OCI-LY7 (cell line): ENCODE results near the gene SCGB1C1. TPM values are rescaled to one million over a fixed set of nuclear protein-coding genes. Genes with fewer than 3 reads are reported as not detected.

Experiments
- BruUV-seq: library from RNA; stranded (reverse); fragments of 400-500 nt; replicated peaks from 2 replicates; lab custom pipeline; 2021; lab: Mats Ljungman, UMichigan
- CTCF ChIA-PET: fragments of 300-600 bp; sonication (Branson Sonifier 250); formaldehyde crosslinking; loops from one replicate; lab custom pipeline; 2022; ENCODE audit warnings: antibody characterized with exemption; ENCODE audit not compliant: unreplicated experiment; lab: Charles Lee
- POLR2A ChIA-PET: fragments of 300-600 bp; sonication (Branson Sonifier 250); formaldehyde crosslinking; loops from one replicate; lab custom pipeline; 2022; ENCODE audit warnings: antibody characterized with exemption; lab: Charles Lee
- DNase-seq: peaks from one replicate; pipeline ENCODE4 v3.0.0-alpha.2; 2015; ENCODE audit warnings: low spot score
- H2AFZ ChIP-seq: fragments of 200-600 bp; sonication (generic), shearing (Covaris generic); 2 replicates; pipeline ENCODE4 v1.6.1; 2014; ENCODE audit warnings: mild to moderate bottlenecking, antibody characterized with exemption, low read length, moderate library complexity
- H3K27ac ChIP-seq: fragments of 200-600 bp; sonication (generic); 2 replicates; pipeline ENCODE4 v1.5.1; 2014; ENCODE audit warnings: mixed run types, low read depth, mild to moderate bottlenecking, moderate library complexity, low read length, inconsistent platforms; ENCODE audit not compliant: poor library complexity, severe bottlenecking
- H3K36me3 ChIP-seq: fragments of 200-600 bp; sonication (generic); 2 replicates; pipeline ENCODE4 v1.6.1; 2014; ENCODE audit warnings: mild to moderate bottlenecking, antibody characterized with exemption, low read length, moderate library complexity, mixed read lengths; ENCODE audit not compliant: insufficient read depth
- H3K4me1 ChIP-seq: fragments of 200-600 bp; sonication (generic); 2 replicates; pipeline ENCODE4 v1.5.1; 2014; ENCODE audit warnings: mild to moderate bottlenecking, low read length; ENCODE audit not compliant: insufficient read depth, poor library complexity, severe bottlenecking
- H3K4me2 ChIP-seq: fragments of 200-600 bp; sonication (generic); 2 replicates; pipeline ENCODE4 v1.6.1; 2014; ENCODE audit warnings: mild to moderate bottlenecking, low read length
- H3K4me3 ChIP-seq: fragments of 200-600 bp; sonication (generic); 2 replicates; pipeline ENCODE4 v1.5.1; 2014; ENCODE audit warnings: mild to moderate bottlenecking, low read depth, low read length; ENCODE audit not compliant: poor library complexity, severe bottlenecking
- H3K79me2 ChIP-seq: fragments of 200-600 bp; sonication (generic); 2 replicates; pipeline ENCODE4 v1.6.1; 2016; ENCODE audit warnings: low read depth, mild to moderate bottlenecking, low read length, moderate library complexity, mixed read lengths; ENCODE audit not compliant: insufficient read depth
- H3K9me2 ChIP-seq: fragments of 200-600 bp; sonication (generic); 2 replicates; pipeline ENCODE4 v1.6.1; 2016; ENCODE audit warnings: mild to moderate bottlenecking, low read length, mixed read lengths; ENCODE audit not compliant: insufficient read depth
- H3K9me3 ChIP-seq: fragments of 200-600 bp; sonication (generic); 2 replicates; pipeline ENCODE4 v1.6.1; 2014; ENCODE audit warnings: mild to moderate bottlenecking, mixed run types, low read length, mixed read lengths
- H4K20me1 ChIP-seq: fragments of 200-600 bp; sonication (generic); 2 replicates; pipeline ENCODE4 v1.6.1; 2014; ENCODE audit warnings: mild to moderate bottlenecking, antibody characterized with exemption, low read length, moderate library complexity, mixed read lengths; ENCODE audit not compliant: insufficient read depth
- EZH2phosphoT487 ChIP-seq: fragments of 200-600 bp; sonication (generic); IDR thresholded peaks from 2 replicates; pipeline ENCODE4 v1.6.1; 2018; ENCODE audit warnings: low read depth, borderline replicate concordance, mild to moderate bottlenecking, mixed run types, antibody characterized with exemption, low read length, moderate library complexity, mixed read lengths
- intact Hi-C: fragments of 100-400 bp; cut with micrococcal nuclease; formaldehyde crosslinking; loops from one replicate; pipeline ENCODE4 v1.10.0; 2022; ENCODE audit not compliant: unreplicated experiment
- total RNA-seq, 2 experiments: library from RNA; depleted of rRNA in 1 of 2; stranded (reverse); fragments of >200 nt in 1 of 2; shearing (Covaris generic) in 1 of 2; gene quantifications; 2 replicates each; pipeline ENCODE4 v1.2.3, GENCODE V29; 2014 to 2022
- TF ChIP-seq, protein P1 (sequence below): fragments of 200-600 bp; sonication (generic); conservative IDR thresholded peaks from 2 replicates; pipeline ENCODE4 v1.5.1; 2014; ENCODE audit warnings: mild to moderate bottlenecking, antibody characterized with exemption, low read length, moderate library complexity, mixed read lengths

Gene SCGB1C1
- total RNA-seq, 2 experiments from 2014 or later, result not detected

DNA sequence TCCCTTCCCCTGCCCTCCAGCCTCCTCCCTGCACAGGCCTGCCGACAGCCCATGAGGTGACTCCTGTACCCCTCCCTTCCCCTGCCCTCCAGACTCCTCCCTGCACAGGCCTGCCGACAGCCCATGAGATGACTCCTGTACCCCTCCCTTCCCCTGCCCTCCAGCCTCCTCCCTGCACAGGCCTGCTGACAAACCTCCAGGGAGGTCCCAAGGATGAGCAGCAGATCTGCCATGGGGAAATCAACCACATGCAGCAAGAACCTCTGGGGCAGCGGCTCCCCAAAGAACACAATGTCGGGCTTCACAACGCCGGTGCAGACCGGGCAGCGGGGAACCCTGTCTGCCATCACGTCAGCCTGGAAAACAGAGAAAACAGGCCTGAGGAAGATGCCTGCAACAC, 31.0 kb downstream of the SCGB1C1 start:
- intact Hi-C loops, result loop anchor here (1.0 kb wide), 1 partner anchor 15 kb away; no protein-coding TSS in a partner anchor
- BruUV-seq, result no TSS peak
- H3K4me2 ChIP-seq, result no peak overlapping the region
- no peak for DNase-seq
- no peaks in the 10 kb centered on the region for H3K9me2 ChIP-seq
- H3K9me3 ChIP-seq, result no peaks in the 10 kb centered on the region
- H2AFZ ChIP-seq, result no peak overlapping the region
- TF ChIP-seq, protein P1, sequence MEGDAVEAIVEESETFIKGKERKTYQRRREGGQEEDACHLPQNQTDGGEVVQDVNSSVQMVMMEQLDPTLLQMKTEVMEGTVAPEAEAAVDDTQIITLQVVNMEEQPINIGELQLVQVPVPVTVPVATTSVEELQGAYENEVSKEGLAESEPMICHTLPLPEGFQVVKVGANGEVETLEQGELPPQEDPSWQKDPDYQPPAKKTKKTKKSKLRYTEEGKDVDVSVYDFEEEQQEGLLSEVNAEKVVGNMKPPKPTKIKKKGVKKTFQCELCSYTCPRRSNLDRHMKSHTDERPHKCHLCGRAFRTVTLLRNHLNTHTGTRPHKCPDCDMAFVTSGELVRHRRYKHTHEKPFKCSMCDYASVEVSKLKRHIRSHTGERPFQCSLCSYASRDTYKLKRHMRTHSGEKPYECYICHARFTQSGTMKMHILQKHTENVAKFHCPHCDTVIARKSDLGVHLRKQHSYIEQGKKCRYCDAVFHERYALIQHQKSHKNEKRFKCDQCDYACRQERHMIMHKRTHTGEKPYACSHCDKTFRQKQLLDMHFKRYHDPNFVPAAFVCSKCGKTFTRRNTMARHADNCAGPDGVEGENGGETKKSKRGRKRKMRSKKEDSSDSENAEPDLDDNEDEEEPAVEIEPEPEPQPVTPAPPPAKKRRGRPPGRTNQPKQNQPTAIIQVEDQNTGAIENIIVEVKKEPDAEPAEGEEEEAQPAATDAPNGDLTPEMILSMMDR, result no peak
- TF ChIP-seq EZH2phosphoT487, result no peak
- ChIA-PET CTCF (no interaction called here), POLR2A (no interaction called here)
- H3K4me3 ChIP-seq, result no peak overlapping the region
- no peaks in the 10 kb centered on the region for H3K4me1 ChIP-seq
- no peaks in the 10 kb centered on the region for H4K20me1 ChIP-seq
- H3K79me2 ChIP-seq, result no peaks in the 10 kb centered on the region
- no peaks in the 10 kb centered on the region for H3K36me3 ChIP-seq
- H3K27ac ChIP-seq, result no peak overlapping the region

DNA sequence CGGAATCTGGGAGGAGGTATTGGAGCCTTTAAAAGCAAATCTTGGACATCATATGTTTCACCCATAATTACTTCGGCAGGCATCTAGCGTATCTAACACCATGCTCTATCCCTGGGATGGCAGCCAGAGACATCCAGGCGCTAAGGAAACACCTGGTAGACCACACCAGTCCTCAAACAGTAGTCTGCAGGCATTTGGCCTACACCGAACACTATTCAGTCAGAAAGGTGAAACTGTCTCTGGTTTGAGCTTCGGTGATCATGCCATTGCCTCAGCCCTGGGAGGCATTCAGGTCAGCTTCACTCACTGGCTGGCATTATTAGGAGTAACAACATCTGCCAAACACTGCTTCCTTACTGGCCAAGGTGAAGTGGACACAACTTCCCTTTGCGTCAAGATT, 31.5 kb downstream of the SCGB1C1 start:
- CTCF ChIA-PET, result no interaction called here

More for the DNA sequence above, 31.5 kb downstream of the SCGB1C1 start:
- Histone ChIP-seq H2AFZ (no peak overlapping the region), H3K4me3 (no peak overlapping the region), H3K27ac (no peak overlapping the region), H3K79me2 (no peaks in the 10 kb centered on the region), H3K36me3 (no peaks in the 10 kb centered on the region), H3K4me1 (no peaks in the 10 kb centered on the region), H3K4me2 (no peak overlapping the region), H4K20me1 (no peaks in the 10 kb centered on the region), H3K9me3 (no peaks in the 10 kb centered on the region), H3K9me2 (no peaks in the 10 kb centered on the region)
- intact Hi-C loops, result loop anchor here (1.0 kb wide), 1 partner anchor 15 kb away; no protein-coding TSS in a partner anchor
- TF ChIP-seq, protein P1, result no peak
- no peak for TF ChIP-seq EZH2phosphoT487
- POLR2A ChIA-PET, result interaction anchor here (0.6 kb wide), 1 partner anchor 59 kb away, joined by 3 read pairs; no protein-coding TSS in a partner anchor
- no peak for DNase-seq
- no TSS peak for BruUV-seq
